DMS 273 treated with DMSO at 0.1 percent for 48 hours (cell line): ENCODE data around the gene ABHD2.
"Not testable (repeated sequence)": the region's sequence is repeated elsewhere in the genome, so short reads cannot be mapped to it uniquely, and the experiment has no call there.

Experiments
- DNase-seq: peaks from one replicate; lab custom pipeline; 2025; lab: John Stamatoyannopoulos, UW

ABHD2 gene

DNA sequence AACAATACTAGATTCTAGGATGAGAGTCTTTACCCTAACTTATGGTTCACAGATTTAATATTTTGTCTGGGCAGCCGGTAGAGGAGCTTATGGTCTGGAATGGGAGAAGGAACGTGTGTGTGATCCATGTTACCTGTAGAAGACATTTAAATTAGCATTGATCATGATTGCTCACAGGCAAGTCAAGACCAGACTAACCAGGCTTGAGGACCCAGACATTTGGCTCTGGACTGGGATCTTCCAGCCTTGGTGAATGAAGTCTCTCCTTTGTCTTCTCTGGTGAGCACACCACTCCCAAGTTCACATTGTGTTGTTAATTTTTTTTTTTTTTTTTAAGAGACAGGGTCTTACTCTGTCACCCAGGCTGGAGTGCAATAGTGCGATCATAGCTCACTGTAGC is 11.7 kb downstream of the ABHD2 start:
- DNase-seq = no peak

DNA sequence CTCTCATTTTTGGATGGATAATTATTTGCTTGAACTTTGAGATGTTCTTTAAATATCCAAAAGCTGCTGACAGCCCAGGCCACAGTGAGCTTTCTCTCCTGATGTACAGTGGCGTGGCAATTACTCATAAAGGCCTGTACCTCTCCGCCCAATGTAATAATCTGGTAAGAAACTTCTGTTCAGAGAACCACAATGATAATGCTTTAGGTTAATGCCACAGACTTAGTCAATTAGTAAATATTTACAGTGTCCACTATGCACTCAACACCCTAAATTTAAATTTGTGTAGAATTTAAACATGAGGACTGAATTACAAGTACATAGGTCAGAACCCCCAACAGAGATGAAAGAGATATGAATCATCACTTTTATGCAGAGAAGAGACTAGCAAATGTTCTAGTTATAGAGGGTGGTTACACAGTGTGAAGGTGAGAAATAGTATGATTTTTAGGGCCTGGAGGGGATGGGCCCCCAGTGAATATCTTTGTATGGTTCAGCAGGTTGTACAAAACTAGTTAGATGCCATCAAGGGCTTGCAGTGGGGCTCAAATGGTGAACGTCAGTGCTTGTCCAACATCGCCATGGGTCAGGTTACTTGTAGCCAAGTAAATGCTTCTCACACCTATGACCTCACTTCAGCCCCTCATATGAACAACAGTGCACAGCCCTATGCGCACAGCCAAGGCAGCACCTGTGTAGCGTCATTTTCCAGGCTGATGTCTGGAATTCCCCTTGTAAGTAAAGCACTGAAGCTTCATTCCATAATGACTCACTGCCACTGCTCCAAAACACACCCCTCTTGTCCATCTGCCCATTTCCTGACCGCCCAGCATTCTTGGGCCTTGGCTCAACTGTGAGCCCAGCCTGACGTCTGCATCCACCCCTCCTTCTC is 13.3 kb downstream of the ABHD2 start:
- DNase-seq = no peak

DNA sequence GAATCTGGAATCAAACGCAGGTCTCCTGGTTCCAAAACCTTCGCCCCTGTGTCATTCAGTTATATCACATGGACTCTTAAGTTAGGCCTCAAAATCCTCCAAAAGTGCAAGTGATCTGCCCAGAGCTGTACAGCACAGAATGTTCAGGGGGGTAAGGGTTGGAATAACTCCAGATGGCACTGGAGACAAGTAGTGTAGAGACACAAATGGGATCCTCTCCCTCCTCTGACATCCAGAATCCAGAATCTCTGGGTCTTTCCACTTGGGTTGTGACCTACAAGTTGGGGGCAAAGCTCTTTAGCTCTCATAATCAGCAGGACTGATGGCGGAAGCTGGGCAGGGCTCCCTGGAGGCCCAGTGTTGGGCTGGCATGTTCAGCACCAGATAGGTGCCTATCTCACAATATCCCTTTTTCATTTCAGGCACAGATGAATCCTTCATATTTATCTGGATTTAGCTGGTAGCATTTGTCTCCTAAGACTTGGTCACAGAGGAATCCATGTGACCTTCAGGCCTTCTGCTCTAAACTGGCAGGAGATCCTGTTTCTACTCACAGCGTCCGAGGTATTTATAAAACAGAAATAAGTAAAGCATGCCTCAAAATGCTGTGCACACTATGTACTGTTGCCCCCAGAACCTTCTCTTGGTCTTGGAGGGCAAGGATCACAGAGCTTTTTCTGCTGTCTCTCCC is 15.4 kb downstream of the ABHD2 start:
- no peak for DNase-seq

DNA sequence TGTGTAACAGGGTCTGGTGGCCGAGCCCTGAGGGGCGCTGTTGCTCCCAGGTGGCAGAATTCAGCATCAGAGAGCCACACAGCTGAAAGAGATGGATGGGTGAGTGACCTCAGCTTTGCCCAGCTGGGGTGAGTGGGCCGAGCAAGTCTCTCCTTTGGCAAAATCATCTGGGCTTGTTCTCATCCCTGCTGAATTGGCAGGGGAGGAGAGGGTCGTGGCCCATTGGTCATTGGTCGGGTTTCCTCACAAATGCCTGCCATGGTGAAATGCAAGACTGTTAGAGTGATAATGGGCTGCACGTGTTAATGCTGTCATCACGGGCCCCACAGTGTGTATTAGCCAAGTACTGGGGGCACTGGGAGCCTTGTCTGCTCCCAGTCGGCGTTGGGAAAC is 15.9 kb downstream of the ABHD2 start:
- DNase-seq = no peak

DNA sequence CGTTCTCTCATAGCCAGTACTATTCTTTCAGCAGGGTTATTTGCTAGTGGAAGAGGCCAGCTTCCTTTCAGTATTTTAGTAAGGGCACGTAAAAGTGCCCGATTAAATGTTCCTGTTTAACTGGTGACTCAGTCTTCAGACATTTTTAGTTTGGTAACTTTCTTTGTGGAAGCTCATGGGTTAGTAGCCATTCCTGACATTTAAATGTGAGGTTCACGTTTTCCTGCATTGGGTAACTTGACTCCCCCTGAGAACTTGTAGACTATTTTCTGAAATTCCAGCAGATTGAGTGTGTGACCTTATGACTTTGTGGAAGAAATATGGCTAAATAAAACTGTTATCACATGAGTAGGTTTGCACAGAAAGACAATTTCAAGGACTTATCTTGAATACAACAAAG is 16.9 kb downstream of the ABHD2 start:
- no peak for DNase-seq

DNA sequence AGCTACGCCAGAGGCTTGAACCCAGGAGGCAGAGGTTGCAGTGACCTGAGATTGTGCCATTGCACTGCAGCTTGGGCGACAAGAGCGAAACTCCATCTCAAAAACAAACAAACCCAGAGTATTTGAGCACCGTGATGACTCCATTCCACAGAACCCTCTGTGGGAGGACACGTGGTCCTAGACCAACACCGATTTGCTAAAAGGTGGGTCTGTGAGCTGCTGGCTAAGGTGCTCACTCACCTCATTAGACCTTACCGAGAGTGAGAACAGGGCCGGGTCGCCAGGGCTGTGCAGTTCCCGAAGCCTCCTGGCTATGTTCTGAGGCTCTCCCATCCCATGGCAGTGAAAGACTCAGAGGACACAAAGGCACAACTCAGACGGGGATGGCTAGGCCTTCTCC is 17.9 kb downstream of the ABHD2 start:
- DNase-seq = no peak

DNA sequence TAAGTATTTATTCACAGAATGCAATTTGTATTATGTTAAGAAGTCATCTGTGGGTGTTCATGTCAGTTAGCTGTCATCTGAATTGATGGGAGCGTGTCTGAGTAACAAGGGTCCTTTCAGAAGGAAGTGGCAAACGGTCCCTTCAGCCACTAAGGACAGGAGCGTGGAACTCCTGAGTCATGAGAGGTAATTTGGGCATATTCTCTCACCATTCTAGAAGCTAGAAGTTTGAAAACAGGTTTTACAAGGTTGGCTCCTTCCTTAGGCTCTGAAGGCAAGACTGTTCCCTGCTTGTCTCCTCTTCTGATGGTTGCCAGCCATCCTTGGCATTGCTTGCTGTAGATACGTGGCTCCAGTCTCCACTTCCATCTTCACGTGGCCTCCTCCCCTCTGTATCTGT is 19.7 kb downstream of the ABHD2 start:
- DNase-seq = no peak

DNA sequence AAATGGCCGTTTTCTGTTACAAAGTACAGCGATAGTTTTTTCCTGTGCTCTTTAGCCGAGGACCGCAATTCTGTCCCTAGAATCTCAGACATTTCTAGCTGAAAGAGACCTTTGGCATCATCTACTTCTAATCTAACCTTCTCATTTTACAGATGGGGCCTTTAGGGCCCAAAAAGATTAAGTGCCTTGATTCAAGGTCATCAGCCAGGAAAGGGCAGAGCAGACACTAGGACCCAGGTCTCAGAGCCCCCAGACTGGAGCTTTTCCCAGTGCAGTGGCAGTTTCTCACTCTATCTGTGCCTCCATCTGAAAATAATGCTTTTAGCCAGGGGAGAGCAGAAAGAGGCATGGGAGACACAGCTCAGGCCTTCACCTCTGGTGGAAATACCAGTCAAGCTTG is 20.6 kb downstream of the ABHD2 start:
- DNase-seq = no peak

DNA sequence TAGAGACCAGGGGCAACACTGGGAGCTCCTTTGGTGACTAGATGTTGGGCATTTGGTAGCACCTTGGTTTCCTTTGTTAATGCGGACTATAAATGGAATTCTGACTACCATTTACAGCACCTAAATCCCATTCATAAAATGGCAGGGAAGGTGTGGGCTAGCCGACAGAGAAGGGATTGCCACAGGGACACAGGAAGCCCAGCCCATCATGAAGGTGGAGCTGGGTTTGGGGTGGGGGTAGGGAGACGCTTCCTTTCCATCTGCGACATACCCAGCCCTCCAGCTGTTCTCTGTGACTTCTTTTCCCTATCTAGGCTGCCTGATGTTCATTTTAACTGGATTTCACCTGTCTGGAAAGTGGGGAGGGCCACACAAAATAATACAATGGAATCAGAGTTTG is 21.0 kb downstream of the ABHD2 start:
- no peak for DNase-seq

DNA sequence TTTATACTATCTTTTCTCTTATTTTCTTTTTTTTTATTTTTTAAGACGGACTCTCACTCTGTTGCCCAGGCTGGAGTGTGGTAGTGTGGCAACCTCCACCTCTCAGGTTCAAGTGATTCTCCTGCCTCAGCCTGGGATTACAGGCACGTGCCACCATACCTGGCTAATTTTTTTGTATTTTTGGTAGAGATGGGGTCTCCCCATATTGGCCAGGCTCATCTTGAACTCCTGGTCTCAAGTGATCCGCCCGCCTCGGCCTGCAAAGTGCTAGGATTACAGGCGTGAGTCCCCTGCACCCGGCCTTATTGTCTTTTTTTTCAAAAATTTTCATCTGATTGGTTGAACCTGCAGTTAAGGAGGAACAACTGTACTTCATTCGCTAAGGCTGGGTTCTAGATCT is 21.8 kb downstream of the ABHD2 start:
- DNase-seq = no peak

DNA sequence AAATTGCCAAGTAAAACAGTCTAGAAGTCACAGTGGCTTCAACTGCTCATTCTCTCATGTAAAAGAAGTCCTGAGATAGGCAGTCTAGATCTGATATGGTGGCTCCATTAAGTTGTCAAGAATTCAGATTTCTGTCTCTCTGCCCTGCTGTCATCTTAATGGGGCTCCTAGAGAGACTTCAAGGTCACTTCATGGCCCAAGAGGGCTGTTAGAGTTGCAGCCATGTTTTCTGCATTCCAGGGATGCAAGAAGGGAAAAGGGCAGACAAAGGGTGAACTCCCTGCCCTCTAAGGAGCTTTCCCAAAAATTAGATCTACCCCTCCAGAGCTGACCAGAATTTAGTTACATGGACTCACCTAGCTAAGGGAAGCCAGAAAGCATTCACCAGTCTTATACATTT is 23.1 kb downstream of the ABHD2 start:
- no peak for DNase-seq

DNA sequence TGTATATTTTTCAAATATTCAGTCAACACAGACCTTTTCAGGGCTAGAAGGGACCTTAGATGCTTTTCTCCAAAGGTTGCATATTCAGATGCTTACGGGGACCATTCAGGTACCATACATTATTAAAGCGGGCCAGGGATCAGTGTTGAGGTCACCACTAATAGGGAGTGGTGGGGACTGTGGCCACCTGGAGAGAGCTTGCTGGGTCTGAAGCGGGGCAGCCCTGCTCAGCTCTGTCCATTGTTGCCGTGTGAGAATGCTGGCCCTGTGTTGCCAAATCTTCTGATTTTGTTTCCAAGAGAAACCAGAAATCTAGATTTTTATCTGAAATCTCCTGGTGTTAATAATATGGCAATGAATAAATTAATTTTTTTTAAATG is 23.7 kb downstream of the ABHD2 start:
- no peak for DNase-seq

DNA sequence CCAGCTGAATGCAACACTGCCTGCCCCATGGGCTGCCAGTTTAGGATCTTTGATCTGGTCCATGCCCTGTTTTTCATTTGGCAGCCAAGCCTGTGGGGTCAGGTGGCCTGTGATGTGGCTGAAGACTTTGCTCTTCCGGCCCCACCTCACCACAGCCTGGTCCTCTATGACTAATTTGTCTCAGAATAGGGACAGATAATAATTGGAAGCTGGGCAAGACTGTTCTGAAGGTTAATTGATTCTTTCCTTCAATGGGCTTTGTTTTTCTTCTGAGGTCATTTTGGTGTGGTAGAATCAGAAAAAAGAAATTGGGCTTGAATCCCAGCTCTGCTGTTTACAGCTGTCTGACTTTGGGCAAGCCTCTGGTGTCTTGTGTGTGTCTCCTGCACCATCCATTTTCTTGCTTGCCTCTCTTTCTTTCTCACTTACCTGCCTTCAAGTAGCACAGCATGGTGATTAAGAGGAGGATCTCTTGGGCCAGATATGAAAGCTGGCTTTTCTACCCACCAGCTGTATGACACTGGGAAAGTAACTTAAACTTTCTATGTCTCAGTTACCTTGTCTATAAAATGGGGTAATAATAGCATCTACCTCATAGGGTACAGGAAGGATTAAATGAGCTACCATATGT is 24.2 kb downstream of the ABHD2 start:
- DNase-seq = no peak

DNA sequence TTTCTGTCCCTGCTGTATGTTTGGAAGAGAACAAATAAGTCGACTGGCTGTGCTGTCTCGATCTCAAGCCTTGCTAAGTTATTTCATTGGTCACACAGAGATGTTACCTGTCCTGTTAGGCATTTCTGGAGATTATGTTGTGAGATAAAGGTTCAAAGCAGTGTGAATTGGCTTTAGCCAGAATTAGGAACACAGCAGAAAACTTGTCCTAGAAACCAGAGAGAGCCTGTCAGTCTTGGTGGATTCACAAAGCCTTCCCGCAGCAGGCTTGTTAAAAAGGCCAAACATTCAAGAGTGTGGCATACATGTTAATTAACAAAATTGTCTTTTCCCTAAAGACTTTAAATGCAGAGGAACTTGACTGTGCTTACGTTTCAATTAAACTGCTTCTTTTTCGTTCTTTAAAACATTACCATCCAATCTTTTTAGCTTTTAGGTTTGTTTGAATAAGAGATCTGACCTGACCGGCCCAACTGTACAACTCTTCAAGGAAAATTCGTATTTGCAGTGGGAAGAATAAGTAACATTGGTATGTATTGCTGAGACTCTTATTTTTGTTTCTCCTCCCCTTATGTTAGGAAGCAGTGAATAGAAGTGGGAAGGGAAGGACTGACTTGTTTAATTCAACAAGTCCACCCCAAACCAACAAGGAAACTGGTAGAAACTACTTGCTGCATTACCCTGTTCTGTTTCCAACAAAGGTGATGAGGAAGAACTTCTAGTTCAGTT is 25.2 kb downstream of the ABHD2 start:
- no peak for DNase-seq

DNA sequence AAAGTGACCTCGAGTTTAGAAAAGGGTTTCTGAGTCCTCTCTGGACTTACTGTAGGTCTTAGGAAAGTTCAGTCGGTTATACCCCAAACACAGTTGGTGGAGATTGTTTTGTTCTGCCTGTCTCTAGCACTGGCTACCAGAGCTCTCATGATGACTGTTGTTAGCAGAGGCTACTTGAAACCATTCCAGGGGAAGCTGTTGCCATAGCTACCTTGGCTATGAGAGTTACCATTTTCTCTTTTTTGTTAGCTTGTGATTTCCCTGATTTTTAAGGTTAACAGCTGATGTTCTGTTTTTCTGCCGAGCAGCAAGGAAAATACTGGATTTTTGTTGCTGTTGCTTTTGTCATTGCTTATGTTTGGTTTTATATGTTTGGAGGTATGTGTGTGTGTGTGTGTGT is 26.7 kb downstream of the ABHD2 start:
- no peak for DNase-seq

DNA sequence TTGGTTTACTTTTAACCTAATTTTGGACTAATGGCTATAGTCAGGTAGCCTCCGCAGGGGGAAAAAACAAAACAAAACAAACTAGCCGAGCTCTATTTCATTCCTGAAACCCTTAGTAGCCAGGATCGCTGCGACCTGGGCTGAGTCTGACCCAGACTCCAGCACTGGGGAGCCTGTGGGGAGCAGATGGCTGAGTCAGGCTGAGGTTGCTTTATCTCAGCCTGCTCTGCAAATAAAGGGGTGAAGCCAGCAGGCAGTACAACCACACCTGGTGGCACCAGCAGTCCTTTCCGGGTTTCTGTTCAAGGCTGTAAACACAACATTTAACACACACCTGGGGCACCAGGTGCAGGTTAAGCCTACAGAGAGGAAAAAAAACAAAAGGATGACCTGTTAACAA is 27.3 kb downstream of the ABHD2 start:
- DNase-seq = no peak

DNA sequence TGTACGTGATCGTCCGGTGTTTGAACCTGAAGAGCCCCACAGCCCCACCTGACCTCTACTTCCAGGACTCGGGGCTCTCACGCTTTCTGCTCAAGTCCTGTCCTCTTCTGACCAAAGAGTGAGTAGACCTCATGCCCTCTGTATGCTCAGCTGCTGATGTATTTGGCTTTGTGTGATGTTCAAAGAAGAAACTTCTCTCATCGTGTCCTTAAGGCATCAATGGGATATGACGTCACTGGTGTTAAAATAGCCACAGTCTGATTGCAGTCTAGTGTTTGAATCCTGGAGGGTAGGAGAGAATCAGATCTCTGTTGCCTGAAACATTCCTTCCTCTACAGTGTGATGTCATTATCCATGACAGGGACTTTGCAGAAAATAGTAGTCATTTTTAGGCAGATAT is 28.1 kb downstream of the ABHD2 start:
- DNase-seq = no peak

DNA sequence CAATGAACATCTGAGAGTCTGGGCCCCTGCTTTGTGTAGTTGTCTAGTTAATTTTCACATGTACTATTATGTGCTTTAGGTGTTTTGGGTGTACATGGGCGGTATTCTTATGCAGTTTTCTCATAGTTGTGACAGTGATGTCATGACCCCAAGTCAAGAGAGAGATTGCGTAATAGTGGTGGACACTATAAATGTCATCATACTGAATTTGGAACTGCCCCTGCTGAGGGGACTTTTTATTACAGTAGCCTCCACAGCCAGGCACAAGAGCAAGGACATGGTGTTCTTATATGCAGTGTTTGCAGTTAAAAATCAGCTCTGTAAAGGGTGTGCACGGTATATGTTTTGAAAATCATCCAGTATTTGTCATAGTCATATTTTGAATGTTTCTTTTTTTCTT is 29.5 kb downstream of the ABHD2 start:
- no peak for DNase-seq

DNA sequence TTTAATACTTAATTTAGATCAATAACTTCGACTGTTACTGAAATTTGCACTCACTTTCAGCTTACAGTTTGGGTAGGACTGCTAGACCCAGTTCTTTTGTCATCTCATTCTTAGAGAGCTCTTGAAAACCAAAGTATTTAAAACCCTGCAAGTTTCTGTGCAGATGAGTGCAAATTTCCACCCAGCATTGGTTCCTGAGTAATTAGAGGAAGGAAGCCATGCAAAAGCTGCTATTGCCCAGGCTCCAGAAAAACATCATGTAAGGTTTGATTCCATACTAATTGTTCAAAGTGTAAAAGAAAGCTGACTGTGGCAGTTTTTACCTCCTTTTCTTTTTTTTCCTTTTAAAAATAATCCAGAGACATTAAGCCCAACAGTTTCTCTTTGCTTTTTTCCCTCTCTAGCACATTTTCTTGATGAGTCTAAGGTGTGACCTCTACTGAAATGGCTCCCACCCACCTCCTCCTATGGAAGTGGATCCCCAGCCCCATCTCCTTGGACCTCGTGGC is 30.3 kb downstream of the ABHD2 start:
- DNase-seq = no peak

DNA sequence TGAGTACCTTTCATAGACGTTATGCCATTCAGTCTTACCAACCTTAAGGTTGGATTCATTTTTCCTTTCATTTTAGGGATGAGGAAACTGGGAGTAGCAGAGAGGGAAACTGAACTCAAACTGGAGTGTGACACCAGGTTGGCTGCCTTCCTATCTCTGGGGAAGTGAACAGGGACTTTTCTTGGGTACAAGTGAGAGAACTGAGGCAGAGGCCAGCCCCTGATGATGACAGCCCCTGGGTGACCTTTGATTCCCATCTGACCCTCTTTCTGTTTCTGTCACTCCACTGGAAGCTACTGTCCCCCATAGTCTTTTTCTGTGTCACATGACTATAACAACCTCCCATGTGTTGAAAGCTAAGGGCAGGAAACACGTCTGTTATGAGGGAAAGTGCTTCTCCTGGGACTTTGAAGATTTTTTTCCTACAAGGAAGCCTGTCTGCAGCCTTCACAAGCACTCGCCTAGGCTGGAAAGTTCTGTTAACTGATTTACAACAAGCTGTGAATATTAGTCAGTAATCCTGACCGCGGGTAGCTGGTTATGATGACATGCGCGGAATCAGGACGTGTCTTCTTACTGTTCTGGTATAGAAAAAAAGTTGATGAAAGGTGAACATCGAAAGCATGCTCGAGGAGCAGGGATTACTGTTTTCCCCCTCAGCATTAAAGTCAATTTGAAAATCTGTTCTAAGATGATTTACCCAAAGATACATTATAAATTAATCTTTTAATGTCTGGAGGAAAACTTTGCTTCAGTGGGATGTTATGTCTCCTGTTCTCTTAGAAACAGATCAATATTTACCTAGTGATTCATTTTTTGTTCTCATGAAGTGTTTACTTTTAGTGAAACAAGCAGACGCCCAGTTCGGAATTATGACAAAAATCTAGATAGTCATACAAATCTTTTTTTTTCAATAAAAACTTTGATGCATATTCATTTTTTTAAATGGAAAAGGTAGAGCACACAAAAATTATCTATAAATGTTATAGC is 31.5 kb downstream of the ABHD2 start:
- no peak for DNase-seq

DNA sequence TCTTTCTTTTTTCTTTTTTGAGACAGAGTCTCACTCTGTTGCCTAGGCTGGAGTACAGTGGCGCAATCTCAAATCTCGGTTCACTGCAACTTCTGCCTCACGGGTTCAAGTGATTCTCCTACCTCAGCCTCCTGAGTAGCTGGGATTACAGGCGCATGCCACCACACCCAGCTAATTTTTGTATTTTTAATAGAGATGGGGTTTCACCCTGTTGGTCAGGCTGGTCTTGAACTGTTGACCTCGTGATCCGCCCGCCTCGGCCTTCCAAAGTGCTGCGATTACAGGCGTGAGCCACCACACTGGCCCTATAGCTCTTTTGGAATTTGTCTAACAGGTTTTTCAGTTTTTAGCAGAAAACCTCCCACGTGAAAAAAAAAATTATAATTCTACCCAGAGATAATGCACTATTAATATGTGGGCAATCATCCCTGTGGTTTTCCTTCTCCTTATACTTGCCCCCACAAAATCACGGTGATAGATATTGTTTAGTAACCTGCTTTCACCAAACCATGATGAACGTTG is 32.3 kb downstream of the ABHD2 start:
- DNase-seq = not testable (repeated sequence)
